Upper lobe of right lung (tissue), 1 donor: ENCODE measurements around the gene ESRRG. TPM values are rescaled to one million over a fixed set of nuclear protein-coding genes. Genes with fewer than 3 reads are reported as not detected.

ENCODE experiments used
- ATAC-seq: fragments of 200-7000 bp; cut with Tn5 transposase; one replicate; pipeline ENCODE4 v1.9.1; 2020; ENCODE audit warnings: mild to moderate bottlenecking, moderate library complexity
- DNase-seq: peaks from one replicate; pipeline ENCODE4 v3.0.0-alpha.2; 2020
- H3K27ac ChIP-seq: fragments of 200-600 bp; one replicate; pipeline ENCODE4 v1.8.0; 2022
- H3K27me3 ChIP-seq: fragments of 200-600 bp; one replicate; pipeline ENCODE4 v1.8.0; 2022; ENCODE audit warnings: mild to moderate bottlenecking
- H3K36me3 ChIP-seq: fragments of 200-600 bp; one replicate; pipeline ENCODE4 v1.8.0; 2022
- H3K4me1 ChIP-seq: fragments of 200-600 bp; one replicate; pipeline ENCODE4 v1.8.0; 2022
- H3K4me3 ChIP-seq: fragments of 200-600 bp; one replicate; pipeline ENCODE4 v1.8.0; 2022; ENCODE audit warnings: mild to moderate bottlenecking
- H3K9me3 ChIP-seq: fragments of 200-600 bp; one replicate; pipeline ENCODE4 v1.8.0; 2022
- intact Hi-C: fragments of 100-400 bp; cut with DNase I; formaldehyde crosslinking; loops from one replicate; pipeline ENCODE4 v1.11.0; 2022
- total RNA-seq: library from RNA; stranded (reverse); fragmentation: NEBNext Ultra II Directional; extraction: Animal tissue kit (Norgen Biotek cat#: 25700); gene quantifications from one replicate; pipeline ENCODE4 v1.2.1, GENCODE V29; 2021
- TF ChIP-seq, protein P1 (sequence below): fragments of 200-600 bp; IDR thresholded peaks from one replicate; pipeline ENCODE4 v1.8.0; 2022; ENCODE audit warnings: antibody characterized with exemption
- donor health status: DM: no; HTN: yes; CAD: no; lungs with severe emphysema.

Gene ESRRG
- total RNA-seq, 1 donor from 2014 or later: 0.29 TPM

DNA sequence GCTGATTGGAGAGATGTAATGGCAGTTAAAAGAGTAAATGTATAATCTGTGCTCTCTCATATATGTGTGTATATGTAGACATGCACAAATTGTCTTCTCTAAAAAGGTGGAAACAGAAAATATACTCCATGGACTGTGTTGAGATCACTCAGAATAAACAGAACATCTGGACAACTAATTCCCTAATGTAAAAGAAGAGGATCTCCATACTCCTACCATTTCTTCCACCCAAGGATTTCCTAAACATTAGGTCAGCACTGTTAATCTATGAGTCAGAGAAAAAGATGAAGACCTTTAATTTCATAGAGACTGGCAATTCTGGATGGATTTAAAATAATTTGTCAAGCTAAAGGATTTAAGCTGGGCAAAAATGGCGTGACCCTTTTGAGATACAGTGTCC is 80.1 kb downstream of the ESRRG start:
- H3K4me3 ChIP-seq: no peak overlapping the region
- H3K36me3 ChIP-seq: no peaks in the 10 kb centered on the region
- no peak for DNase-seq
- TF ChIP-seq, protein P1, sequence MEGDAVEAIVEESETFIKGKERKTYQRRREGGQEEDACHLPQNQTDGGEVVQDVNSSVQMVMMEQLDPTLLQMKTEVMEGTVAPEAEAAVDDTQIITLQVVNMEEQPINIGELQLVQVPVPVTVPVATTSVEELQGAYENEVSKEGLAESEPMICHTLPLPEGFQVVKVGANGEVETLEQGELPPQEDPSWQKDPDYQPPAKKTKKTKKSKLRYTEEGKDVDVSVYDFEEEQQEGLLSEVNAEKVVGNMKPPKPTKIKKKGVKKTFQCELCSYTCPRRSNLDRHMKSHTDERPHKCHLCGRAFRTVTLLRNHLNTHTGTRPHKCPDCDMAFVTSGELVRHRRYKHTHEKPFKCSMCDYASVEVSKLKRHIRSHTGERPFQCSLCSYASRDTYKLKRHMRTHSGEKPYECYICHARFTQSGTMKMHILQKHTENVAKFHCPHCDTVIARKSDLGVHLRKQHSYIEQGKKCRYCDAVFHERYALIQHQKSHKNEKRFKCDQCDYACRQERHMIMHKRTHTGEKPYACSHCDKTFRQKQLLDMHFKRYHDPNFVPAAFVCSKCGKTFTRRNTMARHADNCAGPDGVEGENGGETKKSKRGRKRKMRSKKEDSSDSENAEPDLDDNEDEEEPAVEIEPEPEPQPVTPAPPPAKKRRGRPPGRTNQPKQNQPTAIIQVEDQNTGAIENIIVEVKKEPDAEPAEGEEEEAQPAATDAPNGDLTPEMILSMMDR: no peak
- no peaks in the 10 kb centered on the region for H3K27me3 ChIP-seq
- ATAC-seq: no peak
- intact Hi-C loops: no loop called here
- H3K9me3 ChIP-seq: no peaks in the 10 kb centered on the region
- H3K27ac ChIP-seq: no peak overlapping the region
- no peaks in the 10 kb centered on the region for H3K4me1 ChIP-seq

DNA sequence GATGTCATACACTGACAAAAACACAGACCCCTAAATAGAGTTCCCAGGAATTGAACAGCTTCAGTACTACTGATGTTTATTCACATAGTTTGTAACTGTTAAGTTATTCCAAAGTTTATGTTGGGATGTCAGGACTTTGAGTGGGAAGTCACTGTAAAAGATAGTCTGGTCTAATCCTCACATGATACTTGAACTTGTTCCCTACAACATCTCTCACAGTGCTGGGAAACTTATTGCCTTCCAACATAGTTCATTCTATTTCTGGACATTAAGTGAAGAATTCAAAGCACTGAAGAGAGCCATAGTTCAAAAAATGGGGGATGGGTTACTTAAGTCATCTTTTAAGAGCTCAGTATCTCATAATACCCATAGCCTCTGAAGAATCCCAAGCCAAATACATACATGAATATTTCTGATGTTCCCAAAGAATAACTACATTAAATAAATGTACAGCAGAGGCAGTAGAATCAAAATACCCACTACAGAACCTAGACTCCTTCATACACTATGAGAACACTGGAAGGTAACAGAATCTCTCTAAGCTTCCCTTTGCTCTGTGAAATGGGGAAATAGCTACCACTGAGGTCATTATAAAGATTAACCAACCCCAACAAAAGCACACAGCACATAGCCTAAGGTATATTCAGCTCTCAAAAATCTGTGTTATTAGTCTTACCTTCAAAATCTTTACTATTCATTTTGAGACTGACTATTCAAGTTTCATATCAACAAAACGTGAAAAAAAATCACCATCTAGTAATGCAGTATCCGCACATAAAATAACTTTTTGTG is 81.4 kb downstream of the ESRRG start:
- Histone ChIP-seq H3K4me1 (no peaks in the 10 kb centered on the region), H3K4me3 (no peak overlapping the region), H3K36me3 (no peaks in the 10 kb centered on the region), H3K9me3 (no peaks in the 10 kb centered on the region), H3K27ac (no peak overlapping the region), H3K27me3 (no peaks in the 10 kb centered on the region)
- DNase-seq (no peak), ATAC-seq (no peak)
- TF ChIP-seq, protein P1: no peak
- intact Hi-C loops: no loop called here

DNA sequence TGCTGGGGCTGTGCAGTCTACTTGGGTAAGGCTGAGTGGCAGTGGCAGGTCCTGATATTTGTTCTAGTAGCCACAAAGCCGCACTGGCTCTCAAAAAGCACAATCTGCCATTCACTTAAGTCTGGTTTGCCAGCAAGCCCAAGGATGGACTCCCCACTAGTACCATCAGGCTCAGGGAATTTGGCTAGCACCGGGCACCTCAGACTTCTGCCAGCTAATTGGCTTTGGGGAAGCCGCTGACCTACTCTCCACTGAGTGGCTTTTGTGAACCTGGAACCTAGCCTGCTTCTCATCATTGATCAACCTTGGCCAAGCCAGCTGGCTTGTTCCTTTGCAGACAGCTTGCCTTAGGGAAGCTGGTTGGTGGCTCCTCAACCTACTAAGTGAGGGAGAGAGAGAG is 83.1 kb downstream of the ESRRG start:
- H3K36me3 ChIP-seq: no peaks in the 10 kb centered on the region
- DNase-seq: no peak
- H3K9me3 ChIP-seq: no peaks in the 10 kb centered on the region
- no peak for ATAC-seq
- H3K27ac ChIP-seq: no peak overlapping the region
- TF ChIP-seq, protein P1: no peak
- intact Hi-C loops: no loop called here
- H3K4me3 ChIP-seq: no peak overlapping the region
- no peaks in the 10 kb centered on the region for H3K27me3 ChIP-seq
- H3K4me1 ChIP-seq: no peaks in the 10 kb centered on the region

DNA sequence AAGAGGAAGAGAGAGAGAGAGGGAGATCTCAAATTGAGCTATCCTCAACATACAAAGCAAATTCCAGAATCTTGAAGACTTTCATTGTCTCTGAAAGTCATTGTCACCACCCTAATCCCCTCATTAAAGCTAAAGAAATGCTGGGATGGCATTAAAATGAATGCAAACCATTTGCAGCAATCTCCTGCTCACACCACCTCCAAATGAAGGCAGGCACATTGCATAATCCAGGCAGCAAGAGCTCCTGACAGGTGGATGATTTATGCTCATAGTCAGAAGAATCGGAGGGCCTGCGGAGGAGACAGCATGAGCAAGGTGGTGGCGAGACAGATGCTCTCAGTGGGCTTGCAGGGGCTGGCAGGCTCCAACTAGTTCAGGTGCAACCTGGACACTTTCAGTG is 90.2 kb downstream of the ESRRG start:
- Histone ChIP-seq H3K9me3 (no peaks in the 10 kb centered on the region), H3K4me1 (no peaks in the 10 kb centered on the region), H3K27me3 (no peaks in the 10 kb centered on the region), H3K27ac (no peak overlapping the region), H3K4me3 (no peak overlapping the region), H3K36me3 (no peaks in the 10 kb centered on the region)
- ATAC-seq (no peak), DNase-seq (no peak)
- TF ChIP-seq, protein P1: no peak
- intact Hi-C loops: no loop called here

DNA sequence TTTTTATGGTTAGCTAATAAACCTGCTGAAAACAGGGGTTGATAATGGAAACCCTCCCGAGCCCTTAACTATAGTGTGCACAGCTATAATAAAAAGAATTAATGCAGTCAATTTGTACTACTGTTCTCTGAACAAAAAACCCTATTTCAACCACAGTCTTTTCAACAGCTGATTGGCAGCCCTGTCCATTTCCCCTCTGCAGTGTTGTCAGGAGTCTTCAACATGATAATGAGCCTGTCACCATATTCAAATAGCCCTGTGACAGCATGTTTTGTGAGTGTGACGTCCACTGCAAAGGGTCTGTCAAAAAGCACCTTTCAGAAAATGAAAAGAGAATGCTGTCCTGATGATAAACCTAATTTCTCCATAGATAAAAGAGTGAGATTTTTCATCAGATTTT is 92.7 kb downstream of the ESRRG start:
- no peak for DNase-seq
- H3K4me1 ChIP-seq: no peaks in the 10 kb centered on the region
- ATAC-seq: no peak
- TF ChIP-seq, protein P1: no peak
- H3K4me3 ChIP-seq: no peak overlapping the region
- H3K9me3 ChIP-seq: no peaks in the 10 kb centered on the region
- intact Hi-C loops: no loop called here
- no peak overlapping the region for H3K27ac ChIP-seq
- H3K27me3 ChIP-seq: no peaks in the 10 kb centered on the region
- H3K36me3 ChIP-seq: no peaks in the 10 kb centered on the region
